Measurements from ENCODE around the gene ADRM1.

DNA sequence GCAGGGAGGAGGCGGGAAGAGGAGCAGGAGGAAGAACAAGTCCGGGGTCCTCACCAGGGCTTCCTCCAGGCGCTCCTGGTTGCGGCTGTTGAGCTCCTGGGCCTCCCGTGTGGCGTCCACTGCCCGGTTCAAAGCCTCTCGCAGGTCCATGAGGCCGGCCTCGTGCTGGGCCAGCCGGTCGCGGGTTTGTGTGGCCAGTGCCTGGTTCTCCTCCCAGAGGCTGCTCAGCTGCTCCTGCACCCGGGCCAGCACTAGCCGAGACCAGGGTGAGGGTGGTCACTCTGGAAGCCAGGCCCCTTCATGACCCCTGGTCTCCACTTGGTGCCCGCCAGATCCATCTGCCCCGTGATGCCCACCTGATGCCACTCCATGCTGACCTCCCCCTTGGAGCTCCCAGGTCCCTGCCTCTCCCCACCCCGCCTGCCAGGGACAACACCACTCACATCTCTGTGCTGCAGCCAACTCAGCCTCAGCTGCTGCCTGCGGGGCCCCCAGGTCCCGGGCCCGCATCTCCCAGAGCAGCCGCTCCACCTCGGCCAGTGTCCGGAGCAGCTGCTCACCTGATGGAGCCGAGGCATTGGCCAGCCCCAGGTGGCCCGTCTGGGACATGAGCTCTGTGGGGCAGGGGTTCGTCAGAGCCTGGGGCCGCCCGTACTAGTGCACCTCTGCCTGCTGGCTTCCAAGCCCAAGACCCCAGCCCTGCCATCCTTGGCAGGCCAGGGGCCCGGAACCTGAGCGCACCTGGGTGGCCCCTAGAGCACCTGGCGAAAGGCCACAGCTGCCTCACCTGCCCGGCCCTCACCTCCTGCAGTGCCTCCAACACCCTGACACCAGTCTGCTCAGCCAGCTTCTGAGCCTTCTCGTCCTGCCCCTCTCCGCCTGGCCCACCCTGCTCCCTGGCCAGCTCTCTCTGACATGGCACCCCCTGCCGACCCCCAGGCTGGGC, 15.9 kb downstream of the ADRM1 start:
- no peak for TF ChIP-seq SUZ12 (IDR thresholded peaks at IDR 0.05; ENCODE audit: extremely low read depth, insufficient read depth, insufficient read length)
- TF ChIP-seq ZNF274 (IDR thresholded peaks at IDR 0.05; ENCODE audit: low read depth, low read length), result no peak
